Measurements from ENCODE around the gene IMPDH1. TPM values are rescaled to one million over a fixed set of nuclear protein-coding genes. Genes with fewer than 3 reads are reported as not detected.

IMPDH1 gene
- total RNA-seq, 3 donors from 2014 or later (not counting 1 experiment from before 2014, with no cell fraction given) = 77.8 to 94.1 (median 89.6) TPM

DNA sequence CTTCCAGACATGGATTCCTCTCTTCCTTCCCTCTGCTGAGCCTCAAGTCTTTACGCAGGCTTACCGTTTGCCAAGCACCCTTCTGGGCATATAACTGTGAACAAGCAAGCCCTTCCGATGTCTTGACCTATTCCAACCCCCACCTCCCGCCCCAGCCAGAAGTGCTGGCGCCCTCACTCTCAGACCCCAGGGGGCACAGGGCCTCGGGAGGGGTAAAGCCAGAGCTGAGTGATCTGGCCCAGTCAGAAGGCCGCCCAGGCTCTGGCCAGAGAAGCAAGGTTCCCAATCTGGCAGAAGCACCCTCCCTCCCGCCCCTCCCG is 49.5 kb downstream of the IMPDH1 start:
- Histone ChIP-seq H3K27me3 (ENCODE audit: control insufficient read depth, insufficient read depth, low read length) (peaks cover 28% of the 10 kb centered on the region), H3K27ac (ENCODE audit: low read length) (no peak overlapping the region), H3K9me3 (ENCODE audit: control insufficient read depth, insufficient read depth, low read length) (no peaks in the 10 kb centered on the region), H3K36me3 (ENCODE audit: control insufficient read depth, insufficient read depth, low read length) (no peaks in the 10 kb centered on the region), H3K4me1 (ENCODE audit: control insufficient read depth, insufficient read depth, low read length) (peaks cover 18% of the 10 kb centered on the region), H3K4me3 (ENCODE audit: low read length) (no peak overlapping the region)
- Mint-ChIP-seq H3K27me3 (ENCODE audit: low read depth in 2 of 2) (peaks cover 45 to 54% of the 10 kb centered on the region in 2 donors), H3K36me3 (no peaks in the 10 kb centered on the region), H3K4me3 (no peak overlapping the region), H3K9me3 (no peaks in the 10 kb centered on the region), H3K4me1 (peaks cover 9 to 17% of the 10 kb centered on the region in 2 donors), H3K27ac (no peak overlapping the region)
- 64% methylated on average over 9 of the region's 9 CpGs for WGBS (ENCODE audit: insufficient coverage)
- no peak for DNase-seq
- ATAC-seq = no peak
- TF ChIP-seq, protein P1, sequence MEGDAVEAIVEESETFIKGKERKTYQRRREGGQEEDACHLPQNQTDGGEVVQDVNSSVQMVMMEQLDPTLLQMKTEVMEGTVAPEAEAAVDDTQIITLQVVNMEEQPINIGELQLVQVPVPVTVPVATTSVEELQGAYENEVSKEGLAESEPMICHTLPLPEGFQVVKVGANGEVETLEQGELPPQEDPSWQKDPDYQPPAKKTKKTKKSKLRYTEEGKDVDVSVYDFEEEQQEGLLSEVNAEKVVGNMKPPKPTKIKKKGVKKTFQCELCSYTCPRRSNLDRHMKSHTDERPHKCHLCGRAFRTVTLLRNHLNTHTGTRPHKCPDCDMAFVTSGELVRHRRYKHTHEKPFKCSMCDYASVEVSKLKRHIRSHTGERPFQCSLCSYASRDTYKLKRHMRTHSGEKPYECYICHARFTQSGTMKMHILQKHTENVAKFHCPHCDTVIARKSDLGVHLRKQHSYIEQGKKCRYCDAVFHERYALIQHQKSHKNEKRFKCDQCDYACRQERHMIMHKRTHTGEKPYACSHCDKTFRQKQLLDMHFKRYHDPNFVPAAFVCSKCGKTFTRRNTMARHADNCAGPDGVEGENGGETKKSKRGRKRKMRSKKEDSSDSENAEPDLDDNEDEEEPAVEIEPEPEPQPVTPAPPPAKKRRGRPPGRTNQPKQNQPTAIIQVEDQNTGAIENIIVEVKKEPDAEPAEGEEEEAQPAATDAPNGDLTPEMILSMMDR (IDR thresholded peaks at IDR 0.05) = no peak
- intact Hi-C loops (cut with micrococcal nuclease) = no loop called here

DNA sequence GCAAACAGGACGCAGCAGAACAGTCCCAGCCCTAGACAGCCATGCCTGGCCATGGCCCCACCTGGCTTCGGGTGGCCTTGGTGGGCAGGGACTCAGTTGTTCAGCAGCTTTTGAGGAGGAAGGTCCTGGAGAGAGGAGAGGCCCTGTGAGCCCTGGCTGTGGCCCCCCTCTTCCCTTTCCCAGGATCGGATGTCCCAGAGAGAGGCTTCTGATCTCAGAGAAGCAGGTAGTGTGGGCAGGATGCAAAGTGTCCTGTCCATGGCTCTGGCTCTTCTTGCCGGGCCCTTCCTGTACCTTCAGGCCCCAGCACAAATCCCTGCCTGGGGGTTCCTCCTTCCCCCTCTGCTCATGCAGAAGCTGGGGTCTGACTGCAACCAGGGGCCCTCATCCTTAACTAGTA is 49.8 kb downstream of the IMPDH1 start:
- Histone ChIP-seq H3K27ac (ENCODE audit: low read length) (no peak overlapping the region), H3K36me3 (ENCODE audit: control insufficient read depth, insufficient read depth, low read length) (no peaks in the 10 kb centered on the region), H3K4me1 (ENCODE audit: control insufficient read depth, insufficient read depth, low read length) (peaks cover 18% of the 10 kb centered on the region), H3K27me3 (ENCODE audit: control insufficient read depth, insufficient read depth, low read length) (peaks cover 28% of the 10 kb centered on the region), H3K9me3 (ENCODE audit: control insufficient read depth, insufficient read depth, low read length) (no peaks in the 10 kb centered on the region), H3K4me3 (ENCODE audit: low read length) (no peak overlapping the region)
- H3K4me3 Mint-ChIP-seq = peak overlapping the region; percentile 58
- H3K4me1 Mint-ChIP-seq = peaks cover 9 to 17% of the 10 kb centered on the region in 2 donors
- no peak overlapping the region for H3K27ac Mint-ChIP-seq
- H3K9me3 Mint-ChIP-seq = no peaks in the 10 kb centered on the region
- intact Hi-C loops (cut with micrococcal nuclease) = no loop called here
- TF ChIP-seq, protein P1 (IDR thresholded peaks at IDR 0.05) = no peak
- DNase-seq (no peak), ATAC-seq (no peak)
- peaks cover 41 to 50% of the 10 kb centered on the region in 2 donors for H3K27me3 Mint-ChIP-seq (ENCODE audit: low read depth in 2 of 2)
- H3K36me3 Mint-ChIP-seq = no peaks in the 10 kb centered on the region
- whole genome bisulfite sequencing (ENCODE audit: insufficient coverage) = 94% methylated on average over 3 of the region's 4 CpGs

DNA sequence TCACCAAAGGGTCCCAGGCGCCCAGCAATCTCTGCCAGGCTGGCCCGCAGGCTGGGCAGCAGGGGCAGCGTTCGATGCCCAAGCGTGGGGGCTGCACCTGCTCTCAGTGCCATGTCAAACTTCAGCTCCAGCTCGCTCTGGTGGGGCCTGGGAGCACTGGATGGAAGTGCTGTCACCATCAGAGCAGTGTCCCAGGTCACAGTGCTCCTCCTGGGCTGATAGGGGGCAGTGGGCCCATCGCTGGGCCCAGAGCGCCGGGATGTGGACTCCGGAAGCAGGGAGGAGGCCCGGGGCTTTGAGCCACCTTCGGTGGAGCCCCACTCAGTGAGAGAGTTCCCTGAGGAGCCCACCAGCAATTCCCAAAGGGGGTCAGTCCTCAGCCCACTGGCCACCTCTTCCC is 50.4 kb downstream of the IMPDH1 start:
- H3K4me1 ChIP-seq (ENCODE audit: control insufficient read depth, insufficient read depth, low read length) = peaks cover 18% of the 10 kb centered on the region
- Mint-ChIP-seq H3K9me3 (no peaks in the 10 kb centered on the region), H3K27me3 (ENCODE audit: low read depth in 2 of 2) (peaks cover 35 to 47% of the 10 kb centered on the region in 2 donors), H3K27ac (no peak overlapping the region), H3K4me1 (peaks cover 9 to 17% of the 10 kb centered on the region in 2 donors), H3K36me3 (no peaks in the 10 kb centered on the region), H3K4me3 (peak overlapping the region; percentile 58)
- no peak for DNase-seq
- WGBS (ENCODE audit: insufficient coverage) = 92% methylated on average over 12 of the region's 12 CpGs
- H3K27ac ChIP-seq (ENCODE audit: low read length) = no peak overlapping the region
- TF ChIP-seq, protein P1 (IDR thresholded peaks at IDR 0.05) = no peak
- no peaks in the 10 kb centered on the region for H3K9me3 ChIP-seq (ENCODE audit: control insufficient read depth, insufficient read depth, low read length)
- H3K36me3 ChIP-seq (ENCODE audit: control insufficient read depth, insufficient read depth, low read length) = no peaks in the 10 kb centered on the region
- no peak for ATAC-seq
- no peak overlapping the region for H3K4me3 ChIP-seq (ENCODE audit: low read length)
- intact Hi-C loops (cut with micrococcal nuclease) = no loop called here
- peaks cover 27% of the 10 kb centered on the region for H3K27me3 ChIP-seq (ENCODE audit: control insufficient read depth, insufficient read depth, low read length)

DNA sequence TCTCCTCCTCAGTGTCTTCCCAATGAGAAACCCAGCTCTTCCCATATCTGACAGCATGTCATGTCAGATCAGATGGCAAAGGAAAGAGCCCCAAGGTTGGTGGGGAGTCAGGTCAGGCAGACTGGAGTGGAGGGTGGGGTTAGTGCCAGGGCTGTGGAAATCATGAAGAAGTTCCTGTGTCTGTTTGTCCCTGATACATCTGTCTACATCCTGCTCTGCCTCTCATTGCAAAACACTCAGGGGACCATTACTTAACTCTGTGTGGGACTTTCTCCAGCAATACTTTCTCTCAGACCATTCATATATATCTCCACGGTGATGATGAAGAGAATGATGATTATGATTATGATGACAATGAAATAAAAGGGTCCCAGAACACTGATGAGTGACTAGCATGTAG is 51.5 kb downstream of the IMPDH1 start:
- no peaks in the 10 kb centered on the region for H3K36me3 ChIP-seq (ENCODE audit: control insufficient read depth, insufficient read depth, low read length)
- intact Hi-C loops (cut with micrococcal nuclease) = no loop called here
- peaks cover 33 to 44% of the 10 kb centered on the region in 2 donors for H3K27me3 Mint-ChIP-seq (ENCODE audit: low read depth in 2 of 2)
- H3K9me3 Mint-ChIP-seq = no peaks in the 10 kb centered on the region
- DNase-seq = no peak
- ATAC-seq = no peak
- no peak overlapping the region for H3K27ac ChIP-seq (ENCODE audit: low read length)
- H3K27me3 ChIP-seq (ENCODE audit: control insufficient read depth, insufficient read depth, low read length) = peaks cover 21% of the 10 kb centered on the region
- no peak overlapping the region for H3K27ac Mint-ChIP-seq
- no peaks in the 10 kb centered on the region for H3K36me3 Mint-ChIP-seq
- TF ChIP-seq, protein P1 (IDR thresholded peaks at IDR 0.05) = no peak
- no peaks in the 10 kb centered on the region for H3K9me3 ChIP-seq (ENCODE audit: control insufficient read depth, insufficient read depth, low read length)
- H3K4me1 ChIP-seq (ENCODE audit: control insufficient read depth, insufficient read depth, low read length) = peaks cover 18% of the 10 kb centered on the region
- WGBS (ENCODE audit: insufficient coverage) = no CpG with 5 or more reads among the region's 1 CpG
- H3K4me3 ChIP-seq (ENCODE audit: low read length) = no peak overlapping the region
- peaks cover 9 to 17% of the 10 kb centered on the region in 2 donors for H3K4me1 Mint-ChIP-seq
- no peak overlapping the region for H3K4me3 Mint-ChIP-seq
